Suprapubic skin (tissue), 4 donors: ENCODE data around the gene ZDHHC11B.
"Not testable (repeated sequence)": the region's sequence is repeated elsewhere in the genome, so short reads cannot be mapped to it uniquely, and the experiment has no call there.

Experiments
- POLR2A ChIP-seq, 2 donors: fragments of 450-650 bp; IDR thresholded peaks; one replicate each; pipeline ENCODE4 v1.6.1; 2017; ENCODE audit warnings: antibody characterized with exemption in 2 of 2, mild to moderate bottlenecking in 2 of 2, moderate library complexity in 2 of 2
- POLR2AphosphoS5 ChIP-seq, 3 donors: sonication (generic); formaldehyde crosslinking; IDR thresholded peaks; one replicate each; pipeline ENCODE4 v1.6.1; 2017; ENCODE audit warnings: antibody characterized with exemption in 3 of 3
- TF ChIP-seq, protein P1 (sequence below), 2 donors: fragments of 200-600 bp in 1 of 2; fragments of 450-650 bp in 1 of 2; sonication (generic) in 1 of 2; IDR thresholded peaks; one replicate each; pipeline ENCODE4 v1.5.1; 2016 to 2019; ENCODE audit warnings: antibody characterized with exemption in 2 of 2, mild to moderate bottlenecking in 1 of 2, moderate library complexity in 1 of 2

DNA sequence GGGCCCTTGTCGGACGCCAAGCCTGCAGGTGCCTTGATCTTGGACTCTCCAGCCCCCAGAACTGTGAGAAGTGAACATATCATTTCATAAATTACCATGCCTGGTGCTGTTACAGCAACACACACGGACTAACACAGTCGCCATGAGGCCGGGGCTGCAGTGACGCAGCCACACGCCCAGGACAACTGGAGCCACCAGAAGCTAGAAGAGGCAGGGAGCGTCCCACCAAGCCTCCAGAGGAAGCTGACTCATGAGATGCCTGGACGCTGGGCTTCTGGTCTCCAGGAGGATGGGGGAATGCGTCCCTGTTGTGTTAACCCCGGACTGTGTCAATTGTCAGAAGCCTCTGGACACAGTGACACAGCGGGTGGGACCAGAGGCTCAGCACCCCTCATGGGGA is 97.6 kb downstream of the ZDHHC11B start:
- not testable (repeated sequence) for TF ChIP-seq POLR2A, POLR2AphosphoS5 (IDR thresholded peaks at IDR 0.05)
- TF ChIP-seq, protein P1, sequence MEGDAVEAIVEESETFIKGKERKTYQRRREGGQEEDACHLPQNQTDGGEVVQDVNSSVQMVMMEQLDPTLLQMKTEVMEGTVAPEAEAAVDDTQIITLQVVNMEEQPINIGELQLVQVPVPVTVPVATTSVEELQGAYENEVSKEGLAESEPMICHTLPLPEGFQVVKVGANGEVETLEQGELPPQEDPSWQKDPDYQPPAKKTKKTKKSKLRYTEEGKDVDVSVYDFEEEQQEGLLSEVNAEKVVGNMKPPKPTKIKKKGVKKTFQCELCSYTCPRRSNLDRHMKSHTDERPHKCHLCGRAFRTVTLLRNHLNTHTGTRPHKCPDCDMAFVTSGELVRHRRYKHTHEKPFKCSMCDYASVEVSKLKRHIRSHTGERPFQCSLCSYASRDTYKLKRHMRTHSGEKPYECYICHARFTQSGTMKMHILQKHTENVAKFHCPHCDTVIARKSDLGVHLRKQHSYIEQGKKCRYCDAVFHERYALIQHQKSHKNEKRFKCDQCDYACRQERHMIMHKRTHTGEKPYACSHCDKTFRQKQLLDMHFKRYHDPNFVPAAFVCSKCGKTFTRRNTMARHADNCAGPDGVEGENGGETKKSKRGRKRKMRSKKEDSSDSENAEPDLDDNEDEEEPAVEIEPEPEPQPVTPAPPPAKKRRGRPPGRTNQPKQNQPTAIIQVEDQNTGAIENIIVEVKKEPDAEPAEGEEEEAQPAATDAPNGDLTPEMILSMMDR (IDR thresholded peaks at IDR 0.05), result not testable (repeated sequence)
